CD8-positive, alpha-beta memory T cell (primary cell): ENCODE results near the gene PACS1. TPM values are rescaled to one million over a fixed set of nuclear protein-coding genes. Genes with fewer than 3 reads are reported as not detected.

Experiments used
- CTCF ChIA-PET: fragments of 350-600 bp; sonication (Branson Sonifier 250); formaldehyde crosslinking; loops from one replicate; lab custom pipeline; 2021; ENCODE audit warnings: antibody characterized with exemption; lab: Charles Lee
- POLR2A ChIA-PET: fragments of 350-600 bp; sonication (Branson Sonifier 250); formaldehyde crosslinking; loops from one replicate; lab custom pipeline; 2021; ENCODE audit warnings: antibody characterized with exemption; lab: Charles Lee
- DNase-seq, 5 donors: peaks; one replicate each; pipeline versions ENCODE4 v3.0.0 to v3.0.0-alpha.2; 2020 to 2022; ENCODE audit warnings: mixed read lengths in 1 of 5
- H3K27ac ChIP-seq: one replicate; pipeline ENCODE4 v1.7.0; 2013; ENCODE audit warnings: low read depth, mild to moderate bottlenecking, low read length, moderate library complexity
- H3K27me3 ChIP-seq: 2 replicates; pipeline ENCODE4 v1.7.0; 2013; ENCODE audit warnings: low read length, mild to moderate bottlenecking; ENCODE audit not compliant: insufficient read depth, poor library complexity, severe bottlenecking
- H3K36me3 ChIP-seq: 2 replicates; pipeline ENCODE4 v1.7.0; 2013; ENCODE audit warnings: mild to moderate bottlenecking, low read length, moderate library complexity; ENCODE audit not compliant: insufficient read depth
- H3K4me1 ChIP-seq: 2 replicates; pipeline ENCODE4 v1.7.0; 2013; ENCODE audit warnings: mild to moderate bottlenecking, low read length, moderate library complexity; ENCODE audit not compliant: insufficient read depth
- H3K4me3 ChIP-seq: 2 replicates; pipeline ENCODE4 v1.7.0; 2013; ENCODE audit warnings: mild to moderate bottlenecking, low read length
- H3K9me3 ChIP-seq: 2 replicates; pipeline ENCODE4 v1.7.0; 2013; ENCODE audit warnings: mild to moderate bottlenecking, low read length
- H3K27ac Mint-ChIP-seq, 8 donors: one replicate each; pipeline ENCODE4 v1.8.0; 2020 to 2021; ENCODE audit warnings: mixed read lengths in 8 of 8, mild to moderate bottlenecking in 6 of 8, inconsistent platforms in 3 of 8, moderate library complexity in 3 of 8
- H3K27me3 Mint-ChIP-seq, 2 donors: one replicate each; pipeline ENCODE4 v1.8.0; 2020 to 2021; ENCODE audit warnings: mixed read lengths in 2 of 2, mild to moderate bottlenecking in 1 of 2, moderate library complexity in 1 of 2
- H3K36me3 Mint-ChIP-seq, 3 donors: one replicate each; pipeline ENCODE4 v1.8.0; 2020 to 2021; ENCODE audit warnings: mixed read lengths in 3 of 3, inconsistent platforms in 1 of 3, mild to moderate bottlenecking in 1 of 3
- H3K4me1 Mint-ChIP-seq, 3 donors: one replicate each; pipeline ENCODE4 v1.8.0; 2020 to 2021; ENCODE audit warnings: mixed read lengths in 3 of 3, inconsistent platforms in 1 of 3, mild to moderate bottlenecking in 1 of 3
- H3K4me3 Mint-ChIP-seq, 7 donors: one replicate each; pipeline ENCODE4 v1.8.0; 2020 to 2021; ENCODE audit warnings: mixed read lengths in 7 of 7, mild to moderate bottlenecking in 6 of 7, moderate library complexity in 4 of 7, inconsistent platforms in 2 of 7
- H3K9me3 Mint-ChIP-seq, 5 donors: one replicate each; pipeline ENCODE4 v1.8.0; 2020 to 2022; ENCODE audit warnings: mixed read lengths in 5 of 5, mild to moderate bottlenecking in 3 of 5, moderate library complexity in 2 of 5, inconsistent platforms in 1 of 5
- polyA plus RNA-seq: library from polyadenylated mRNA; unstranded; fragments of 300-500 nt; fragmentation: Illumina TruSeq; gene quantifications from one replicate; pipeline ENCODE4 v1.2.3, GENCODE V29; 2021
- total RNA-seq, 2 experiments: library from RNA; stranded (reverse); gene quantifications; one replicate each; pipeline ENCODE4 v1.2.3, GENCODE V29; 2021

The PACS1 gene
- total and polyA plus RNA-seq, 3 experiments from 2014 or later = 73.3 to 86.1 (median 77.4) TPM

DNA sequence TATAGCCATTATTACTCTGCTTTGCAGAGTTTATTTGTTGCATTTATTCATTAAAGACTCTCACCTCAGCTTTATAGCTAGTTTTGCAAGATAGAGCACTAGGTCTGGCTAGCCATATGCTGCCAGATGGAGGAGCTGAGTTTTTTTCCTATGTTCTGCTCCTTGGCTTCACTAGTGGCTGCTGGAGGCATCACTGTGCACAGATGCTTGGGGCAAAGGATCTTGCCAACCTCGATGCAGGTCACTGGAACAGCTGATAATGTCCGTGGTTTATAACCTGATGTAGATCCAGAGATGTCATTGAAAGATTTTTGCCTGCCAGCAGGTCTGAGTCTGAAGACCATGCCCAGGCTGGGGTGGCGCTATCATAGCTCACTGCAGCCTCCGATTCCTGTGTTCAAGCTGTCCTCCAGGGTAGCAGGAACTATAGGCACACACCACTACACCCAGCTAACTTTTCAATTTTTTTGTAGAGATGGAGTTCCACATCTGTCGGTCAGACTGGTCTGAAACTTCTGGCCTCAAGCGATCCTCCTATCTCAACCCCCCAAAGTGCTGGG lies 63.2 kb downstream of the PACS1 start:
- H3K4me1 Mint-ChIP-seq = peaks cover 55 to 73% (median 71%) of the 10 kb centered on the region in 3 donors

DNA sequence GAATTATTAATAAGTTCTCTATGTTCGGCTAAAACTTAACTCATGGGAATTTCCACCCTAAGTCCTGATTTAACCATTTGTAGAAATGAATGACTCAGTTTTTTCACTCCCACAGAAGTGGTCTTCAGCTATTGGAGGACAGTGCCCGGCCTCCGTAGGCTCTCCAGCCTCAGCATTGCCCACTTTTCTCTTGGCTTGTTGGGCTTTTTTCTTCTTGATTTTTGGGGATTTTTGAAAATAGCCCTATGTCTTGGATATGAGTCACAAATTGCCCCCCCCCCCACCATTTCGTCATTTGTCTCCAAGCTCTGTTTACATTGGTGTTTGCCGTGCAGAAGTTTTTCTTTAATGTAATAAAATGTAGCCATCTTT lies 66.7 kb downstream of the PACS1 start:
- H3K4me1 ChIP-seq = peaks cover 14% of the 10 kb centered on the region
- Mint-ChIP-seq H3K36me3 (peaks cover 0 to 5% (median 0%) of the 10 kb centered on the region in 3 donors), H3K27ac (peak overlapping the region in 7 of 8 donors; percentile 13 to 71 (median 50)), H3K4me3 (no peak overlapping the region), H3K27me3 (peaks cover 0 to 1% of the 10 kb centered on the region in 2 donors), H3K4me1 (peaks cover 45 to 70% (median 62%) of the 10 kb centered on the region in 3 donors), H3K9me3 (no peaks in the 10 kb centered on the region)
- H3K9me3 ChIP-seq = no peaks in the 10 kb centered on the region
- DNase-seq = no peak
- H3K36me3 ChIP-seq = no peaks in the 10 kb centered on the region
- POLR2A ChIA-PET = no interaction called here
- H3K4me3 ChIP-seq = no peak overlapping the region
- H3K27ac ChIP-seq = no peak overlapping the region
- no peaks in the 10 kb centered on the region for H3K27me3 ChIP-seq
- CTCF ChIA-PET = interaction anchor here (0.8 to 6.6 kb wide), 3 partner anchors 21 to 92 kb away, joined by 3 to 76 read pairs (median 34); partner anchors contain the start of gene PACS1

More for the DNA sequence above, 63.2 kb downstream of the PACS1 start:
- no peaks in the 10 kb centered on the region for H3K27me3 ChIP-seq
- H3K27ac Mint-ChIP-seq = peak overlapping the region in 6 of 8 donors; percentile 19 to 86 (median 50)
- H3K4me3 ChIP-seq = no peak overlapping the region
- no peaks in the 10 kb centered on the region for H3K9me3 ChIP-seq
- CTCF ChIA-PET = interaction anchor here (0.8 to 6.6 kb wide), 9 partner anchors 10 to 111 kb away, joined by 3 to 76 read pairs (median 5); partner anchors contain the start of gene PACS1
- H3K36me3 Mint-ChIP-seq = peaks cover 0 to 3% (median 0%) of the 10 kb centered on the region in 3 donors
- POLR2A ChIA-PET = interaction anchor here (1.0 to 1.1 kb wide), 2 partner anchors 17 to 65 kb away, joined by 3 to 8 read pairs; no protein-coding TSS in a partner anchor
- no peaks in the 10 kb centered on the region for H3K9me3 Mint-ChIP-seq
- no peak for DNase-seq
- peaks cover 0 to 1% of the 10 kb centered on the region in 2 donors for H3K27me3 Mint-ChIP-seq
- H3K4me3 Mint-ChIP-seq = no peak overlapping the region
- no peak overlapping the region for H3K27ac ChIP-seq
- H3K36me3 ChIP-seq = no peaks in the 10 kb centered on the region
- H3K4me1 ChIP-seq = peaks cover 26% of the 10 kb centered on the region

GRCh38 chr11:66139817-66140404 lies 69.8 kb downstream of the PACS1 start:
- ChIA-PET POLR2A (interaction anchor here (0.5 kb wide), 1 partner anchor 20 kb away, joined by 3 read pairs; no protein-coding TSS in a partner anchor), CTCF (interaction anchor here (1.6 kb wide), 1 partner anchor 72 kb away, joined by 6 read pairs; no protein-coding TSS in a partner anchor)
- peak overlapping the region in 4 of 8 donors; percentile 17 to 88 (median 35) for H3K27ac Mint-ChIP-seq
- Histone ChIP-seq H3K27me3 (no peaks in the 10 kb centered on the region), H3K9me3 (no peaks in the 10 kb centered on the region), H3K4me1 (peaks cover 8% of the 10 kb centered on the region), H3K36me3 (no peaks in the 10 kb centered on the region), H3K27ac (no peak overlapping the region), H3K4me3 (no peak overlapping the region)
- H3K36me3 Mint-ChIP-seq = peaks cover 0 to 20% (median 0%) of the 10 kb centered on the region in 3 donors
- no peak for DNase-seq
- no peaks in the 10 kb centered on the region for H3K27me3 Mint-ChIP-seq
- no peak overlapping the region for H3K4me3 Mint-ChIP-seq
- H3K9me3 Mint-ChIP-seq = no peaks in the 10 kb centered on the region
- peaks cover 35 to 68% (median 57%) of the 10 kb centered on the region in 3 donors for H3K4me1 Mint-ChIP-seq

GRCh38 chr11:66142370-66143263 lies 72.5 kb downstream of the PACS1 start:
- POLR2A ChIA-PET = no interaction called here
- no peaks in the 10 kb centered on the region for H3K27me3 Mint-ChIP-seq

GRCh38 chr11:66143264-66143566 lies 73.1 kb downstream of the PACS1 start:
- Histone ChIP-seq H3K4me3 (no peak overlapping the region), H3K4me1 (peaks cover 10% of the 10 kb centered on the region), H3K36me3 (no peaks in the 10 kb centered on the region), H3K9me3 (no peaks in the 10 kb centered on the region), H3K27ac (no peak overlapping the region), H3K27me3 (no peaks in the 10 kb centered on the region)
- ChIA-PET POLR2A (no interaction called here), CTCF (no interaction called here)
- no peaks in the 10 kb centered on the region for H3K27me3 Mint-ChIP-seq
- H3K4me1 Mint-ChIP-seq = peaks cover 36 to 67% (median 63%) of the 10 kb centered on the region in 3 donors
- DNase-seq = no peak
- no peak overlapping the region for H3K4me3 Mint-ChIP-seq
- H3K27ac Mint-ChIP-seq = peak overlapping the region in 2 of 8 donors; percentile 8 to 14
- H3K9me3 Mint-ChIP-seq = peaks cover 0 to 2% (median 0%) of the 10 kb centered on the region in 5 donors
- H3K36me3 Mint-ChIP-seq = peaks cover 0 to 33% (median 7%) of the 10 kb centered on the region in 3 donors

More at GRCh38 chr11:66142370-66143263, 72.5 kb downstream of the PACS1 start:
- Histone ChIP-seq H3K9me3 (no peaks in the 10 kb centered on the region), H3K27me3 (no peaks in the 10 kb centered on the region), H3K36me3 (no peaks in the 10 kb centered on the region), H3K4me3 (no peak overlapping the region), H3K27ac (no peak overlapping the region), H3K4me1 (peaks cover 10% of the 10 kb centered on the region)
- DNase-seq = no peak
- Mint-ChIP-seq H3K27ac (peak overlapping the region in 2 of 8 donors; percentile 14 to 55), H3K4me3 (no peak overlapping the region), H3K36me3 (peaks cover 0 to 33% (median 7%) of the 10 kb centered on the region in 3 donors), H3K9me3 (peaks cover 0 to 2% (median 0%) of the 10 kb centered on the region in 5 donors), H3K4me1 (peaks cover 36 to 69% (median 63%) of the 10 kb centered on the region in 3 donors)
- CTCF ChIA-PET = no interaction called here

- Mint-ChIP-seq H3K27me3 (no peaks in the 10 kb centered on the region), H3K9me3 (peaks cover 0 to 2% (median 0%) of the 10 kb centered on the region in 5 donors), H3K4me1 (peaks cover 36 to 64% (median 64%) of the 10 kb centered on the region in 3 donors), H3K4me3 (no peak overlapping the region), H3K36me3 (peaks cover 0 to 33% (median 7%) of the 10 kb centered on the region in 3 donors), H3K27ac (peak overlapping the region in 2 of 8 donors; percentile 18 to 36)
- H3K9me3 ChIP-seq = no peaks in the 10 kb centered on the region
- ChIA-PET CTCF (interaction anchor here (1.2 to 1.4 kb wide), 2 partner anchors 12 to 100 kb away, joined by 3 to 4 read pairs; no protein-coding TSS in a partner anchor), POLR2A (no interaction called here)
- H3K4me1 ChIP-seq = peaks cover 10% of the 10 kb centered on the region
- no peak overlapping the region for H3K27ac ChIP-seq
- H3K36me3 ChIP-seq = no peaks in the 10 kb centered on the region
- H3K4me3 ChIP-seq = no peak overlapping the region
- no peaks in the 10 kb centered on the region for H3K27me3 ChIP-seq
- DNase-seq = no peak
These were observed 74.1 kb downstream of the PACS1 start for GRCh38 chr11:66143996-66144678.

DNA sequence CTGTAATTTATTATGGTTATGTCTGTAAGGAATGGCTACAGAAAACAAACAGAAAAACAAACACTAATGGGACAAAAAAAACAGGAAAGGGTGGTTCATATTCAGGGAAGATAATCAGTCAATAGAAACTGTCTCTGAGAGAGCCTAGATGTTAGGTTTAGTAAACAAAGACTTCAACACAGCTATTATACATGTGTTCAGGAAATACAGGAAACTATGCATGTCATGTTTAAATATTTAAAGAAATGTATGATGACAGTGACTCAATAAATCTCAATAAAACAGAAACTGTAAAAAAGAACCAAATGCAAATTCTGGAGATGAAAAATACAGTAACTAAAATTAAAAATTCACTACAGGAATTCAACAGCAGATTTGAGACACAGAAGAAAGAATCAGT lies 76.0 kb downstream of the PACS1 start:
- H3K4me1 Mint-ChIP-seq = peaks cover 36 to 64% (median 59%) of the 10 kb centered on the region in 3 donors
- Histone ChIP-seq H3K36me3 (no peaks in the 10 kb centered on the region), H3K9me3 (no peaks in the 10 kb centered on the region), H3K27me3 (no peaks in the 10 kb centered on the region), H3K4me1 (peaks cover 10% of the 10 kb centered on the region), H3K4me3 (no peak overlapping the region), H3K27ac (no peak overlapping the region)
- H3K4me3 Mint-ChIP-seq = no peak overlapping the region
- H3K27me3 Mint-ChIP-seq = no peaks in the 10 kb centered on the region
- DNase-seq = no peak
- peaks cover 0 to 2% (median 0%) of the 10 kb centered on the region in 5 donors for H3K9me3 Mint-ChIP-seq
- no peak overlapping the region for H3K27ac Mint-ChIP-seq
- ChIA-PET CTCF (no interaction called here), POLR2A (no interaction called here)
- H3K36me3 Mint-ChIP-seq = peaks cover 0 to 31% (median 8%) of the 10 kb centered on the region in 3 donors
